HFFc6 (cell line): Measurements from ENCODE around the gene CARD10. TPM values are rescaled to one million over a fixed set of nuclear protein-coding genes. Genes with fewer than 3 reads are reported as not detected.

ENCODE experiments used
- DNase-seq: peaks from one replicate; pipeline ENCODE4 v3.0.0-alpha.2; 2018
- H3K27ac Mint-ChIP-seq: 2 replicates; pipeline ENCODE4 v1.8.0; 2020; ENCODE audit warnings: mild to moderate bottlenecking, mixed read lengths
- H3K27me3 Mint-ChIP-seq: 2 replicates; pipeline ENCODE4 v1.8.0; 2021; ENCODE audit warnings: mild to moderate bottlenecking, moderate library complexity, mixed read lengths; ENCODE audit not compliant: insufficient read depth
- H3K36me3 Mint-ChIP-seq: 2 replicates; pipeline ENCODE4 v1.8.0; 2021; ENCODE audit warnings: low read depth, mixed read lengths
- H3K4me1 Mint-ChIP-seq: 2 replicates; pipeline ENCODE4 v1.8.0; 2020; ENCODE audit warnings: low read depth, mixed read lengths
- H3K4me3 Mint-ChIP-seq: 2 replicates; pipeline ENCODE4 v1.8.0; 2020; ENCODE audit warnings: mild to moderate bottlenecking, moderate library complexity, mixed read lengths
- H3K9me3 Mint-ChIP-seq: 2 replicates; pipeline ENCODE4 v1.8.0; 2020; ENCODE audit warnings: mild to moderate bottlenecking, mixed read lengths
- total RNA-seq, 6 experiments: library from RNA; stranded (reverse); fragmentation: NEBNext Ultra II Directional; extraction: Animal tissue kit (Norgen Biotek cat#: 25700); gene quantifications; 2 replicates in 1 of 6; 3 replicates in 5 of 6; pipeline ENCODE4 v1.2.3, GENCODE V29; 2021
- TF ChIP-seq, protein P1 (sequence below): fragments of 200-600 bp; sonication (generic); IDR thresholded peaks from 2 replicates; pipeline ENCODE4 v1.5.0; 2021; ENCODE audit warnings: antibody characterized with exemption, mild to moderate bottlenecking

The CARD10 gene
- total RNA-seq, 6 experiments from 2014 or later: 4.4 to 5.6 (median 4.8) TPM

DNA sequence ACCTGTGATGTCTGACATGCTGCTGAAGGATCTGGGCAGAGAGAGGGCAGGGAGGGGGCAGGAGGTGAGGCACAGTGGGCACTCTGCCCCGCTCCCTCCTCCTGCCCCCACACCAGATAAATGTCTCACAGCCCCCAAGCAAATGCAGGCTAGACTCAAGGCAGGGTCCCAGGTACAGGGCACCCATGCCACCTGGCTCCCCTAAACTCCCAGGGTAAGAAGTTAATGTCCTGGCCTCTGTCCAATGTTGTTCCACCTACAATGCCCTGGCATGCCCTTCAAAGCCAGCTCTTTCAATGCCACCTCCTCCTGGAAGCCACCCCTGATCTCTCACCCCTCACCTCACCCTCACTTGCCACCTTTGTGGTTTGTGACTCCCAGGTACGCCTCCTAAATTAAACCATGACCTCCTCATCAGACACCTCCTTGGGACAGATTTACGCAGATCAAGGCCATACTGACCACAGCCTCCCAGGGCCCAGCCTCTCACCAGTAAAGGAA, 16.0 kb downstream of the CARD10 start:
- H3K4me3 Mint-ChIP-seq: no peak overlapping the region
- H3K27me3 Mint-ChIP-seq: no peaks in the 10 kb centered on the region
- TF ChIP-seq, protein P1, sequence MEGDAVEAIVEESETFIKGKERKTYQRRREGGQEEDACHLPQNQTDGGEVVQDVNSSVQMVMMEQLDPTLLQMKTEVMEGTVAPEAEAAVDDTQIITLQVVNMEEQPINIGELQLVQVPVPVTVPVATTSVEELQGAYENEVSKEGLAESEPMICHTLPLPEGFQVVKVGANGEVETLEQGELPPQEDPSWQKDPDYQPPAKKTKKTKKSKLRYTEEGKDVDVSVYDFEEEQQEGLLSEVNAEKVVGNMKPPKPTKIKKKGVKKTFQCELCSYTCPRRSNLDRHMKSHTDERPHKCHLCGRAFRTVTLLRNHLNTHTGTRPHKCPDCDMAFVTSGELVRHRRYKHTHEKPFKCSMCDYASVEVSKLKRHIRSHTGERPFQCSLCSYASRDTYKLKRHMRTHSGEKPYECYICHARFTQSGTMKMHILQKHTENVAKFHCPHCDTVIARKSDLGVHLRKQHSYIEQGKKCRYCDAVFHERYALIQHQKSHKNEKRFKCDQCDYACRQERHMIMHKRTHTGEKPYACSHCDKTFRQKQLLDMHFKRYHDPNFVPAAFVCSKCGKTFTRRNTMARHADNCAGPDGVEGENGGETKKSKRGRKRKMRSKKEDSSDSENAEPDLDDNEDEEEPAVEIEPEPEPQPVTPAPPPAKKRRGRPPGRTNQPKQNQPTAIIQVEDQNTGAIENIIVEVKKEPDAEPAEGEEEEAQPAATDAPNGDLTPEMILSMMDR: no peak
- no peak overlapping the region for H3K27ac Mint-ChIP-seq
- no peak for DNase-seq
- H3K36me3 Mint-ChIP-seq: peaks cover 4% of the 10 kb centered on the region; the same call in 1 of the 2 replicates
- no peaks in the 10 kb centered on the region for H3K9me3 Mint-ChIP-seq
- peaks cover 11% of the 10 kb centered on the region for H3K4me1 Mint-ChIP-seq

DNA sequence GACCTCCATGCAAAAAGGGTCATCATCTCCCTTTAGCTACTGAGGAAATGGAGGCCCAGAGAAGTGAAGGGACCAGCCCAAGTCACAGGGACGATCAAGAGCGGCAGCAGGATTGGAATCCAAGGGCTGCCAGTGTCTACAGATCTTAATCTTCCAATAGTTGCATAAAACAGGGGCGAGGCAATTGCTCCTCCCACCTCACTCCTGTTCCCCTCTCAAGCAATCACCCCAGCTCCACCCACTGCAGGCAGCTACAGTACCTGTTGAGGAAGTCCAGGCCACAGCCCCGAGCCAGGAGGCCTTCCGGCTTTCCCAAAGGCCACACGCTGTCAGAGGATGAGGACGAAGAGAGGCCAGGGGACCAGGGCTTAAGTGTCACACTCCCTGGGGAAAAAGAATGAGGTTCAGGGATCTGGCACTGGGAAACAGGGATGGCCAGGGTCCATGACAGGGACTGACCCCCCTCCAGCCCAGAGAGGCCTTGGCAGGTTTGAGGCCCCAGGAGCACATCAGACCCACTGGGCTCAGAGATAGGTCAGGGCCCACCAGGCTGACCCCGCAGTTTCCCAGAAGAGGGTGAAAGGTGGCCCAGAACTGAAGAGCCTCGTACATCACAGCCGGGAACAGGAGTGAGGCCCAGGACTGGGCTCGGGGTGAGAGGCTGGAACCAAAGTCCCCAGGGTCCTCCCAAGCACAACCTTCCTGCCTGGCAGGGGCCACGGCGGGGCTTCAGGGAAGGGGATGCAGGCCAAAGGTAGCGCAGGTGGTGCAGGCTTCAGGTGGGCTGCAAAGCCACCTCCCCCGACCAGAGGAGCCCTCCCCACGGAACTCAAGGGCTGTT, 16.7 kb downstream of the CARD10 start:
- no peak overlapping the region for H3K27ac Mint-ChIP-seq
- H3K4me1 Mint-ChIP-seq: peaks cover 17% of the 10 kb centered on the region
- H3K36me3 Mint-ChIP-seq: peaks cover 4% of the 10 kb centered on the region; the same call in 1 of the 2 replicates
- TF ChIP-seq, protein P1: no peak
- no peak for DNase-seq
- no peaks in the 10 kb centered on the region for H3K9me3 Mint-ChIP-seq
- H3K4me3 Mint-ChIP-seq: no peak overlapping the region
- no peaks in the 10 kb centered on the region for H3K27me3 Mint-ChIP-seq

DNA sequence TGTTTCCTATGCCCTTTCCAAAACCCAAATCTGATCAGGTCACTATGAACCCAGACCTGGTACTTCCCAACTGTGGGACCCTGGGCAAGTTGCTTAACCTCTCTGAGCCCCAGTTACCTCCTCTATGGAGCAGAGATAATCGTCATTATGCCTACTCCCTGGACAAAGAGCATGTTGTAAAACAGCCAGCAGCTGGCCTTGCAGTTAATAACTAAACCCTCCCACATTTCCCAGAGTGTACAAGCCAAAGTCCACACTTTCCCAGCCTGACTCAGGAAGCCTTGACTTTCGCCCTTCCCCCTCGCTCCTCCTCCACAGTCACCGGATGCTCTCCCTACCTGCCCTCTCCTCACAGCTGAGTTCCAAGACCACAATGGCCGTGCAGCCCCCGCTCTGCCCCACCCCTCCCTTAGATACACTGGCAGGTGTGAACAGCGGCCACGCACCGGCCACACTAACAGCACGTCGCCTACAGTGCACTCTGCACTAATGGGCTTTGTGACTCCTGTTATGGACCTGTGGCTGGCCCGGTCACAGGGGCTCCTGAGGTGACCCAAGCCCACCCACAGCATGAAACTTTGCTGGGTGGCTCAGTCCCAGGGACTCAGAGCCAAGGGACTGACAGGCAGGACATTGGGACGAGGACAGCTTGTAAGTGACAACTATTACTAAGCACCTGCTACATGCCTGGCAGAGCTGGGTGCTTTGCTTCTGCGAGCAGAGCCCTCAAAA, 17.4 kb downstream of the CARD10 start:
- Mint-ChIP-seq H3K9me3 (no peaks in the 10 kb centered on the region), H3K4me3 (no peak overlapping the region), H3K27me3 (no peaks in the 10 kb centered on the region), H3K4me1 (peaks cover 25% of the 10 kb centered on the region), H3K27ac (no peak overlapping the region), H3K36me3 (peaks cover 4% of the 10 kb centered on the region; the same call in 1 of the 2 replicates)
- TF ChIP-seq, protein P1: no peak
- DNase-seq: peak; percentile 69

DNA sequence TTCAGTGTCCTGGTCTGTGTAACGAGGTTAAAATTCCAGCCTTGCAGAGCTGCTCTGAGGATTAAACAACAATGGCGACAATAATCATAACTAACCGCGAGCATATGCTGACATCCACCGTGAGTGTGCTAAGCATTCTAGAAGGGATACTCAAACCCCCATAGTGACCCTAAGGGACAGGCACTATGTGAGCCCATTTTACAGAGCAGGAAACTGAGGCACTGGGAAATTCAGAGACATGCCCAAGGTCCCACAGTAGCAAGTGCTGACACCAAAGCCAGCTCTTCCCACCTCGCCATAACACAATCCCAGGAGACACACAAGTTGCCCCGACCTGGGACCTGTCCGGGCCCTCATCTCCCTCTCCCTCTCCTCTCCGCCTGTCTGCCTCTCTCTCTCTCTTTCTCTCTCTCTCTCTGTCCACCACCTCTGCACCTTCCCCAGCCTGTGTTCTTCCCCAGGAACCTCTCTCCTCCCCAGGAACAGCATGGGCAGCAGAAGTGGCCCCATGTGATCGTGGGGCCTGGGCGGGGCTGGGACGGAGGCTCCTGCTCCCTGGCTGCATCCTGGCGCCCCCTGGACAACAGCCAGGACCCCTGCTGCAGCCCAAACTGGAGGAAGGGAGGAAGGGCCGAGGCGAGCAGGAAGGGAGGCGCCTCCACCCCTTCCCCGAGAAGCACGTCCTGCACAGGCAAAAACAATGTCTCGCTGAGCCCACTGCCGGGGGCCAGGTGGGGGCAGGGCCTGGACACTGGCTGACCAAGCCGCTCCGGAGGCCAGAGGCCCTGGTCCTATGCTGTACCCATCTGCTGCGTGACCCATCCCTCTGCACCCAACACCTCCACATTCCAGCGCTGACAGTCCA, 18.2 kb downstream of the CARD10 start:
- DNase-seq: no peak
- H3K9me3 Mint-ChIP-seq: no peaks in the 10 kb centered on the region
- H3K36me3 Mint-ChIP-seq: peaks cover 4% of the 10 kb centered on the region; the same call in 1 of the 2 replicates
- TF ChIP-seq, protein P1: no peak
- H3K4me1 Mint-ChIP-seq: peaks cover 33% of the 10 kb centered on the region
- no peak overlapping the region for H3K4me3 Mint-ChIP-seq
- H3K27me3 Mint-ChIP-seq: no peaks in the 10 kb centered on the region; the same call in 1 of the 2 replicates
- no peak overlapping the region for H3K27ac Mint-ChIP-seq
